ENCODE data around the gene ATP5F1E. TPM values are rescaled to one million over a fixed set of nuclear protein-coding genes. Genes with fewer than 3 reads are reported as not detected.
A peak's percentile ranks its signal among the peaks of the same experiment; 100 is the strongest.
"Not testable (repeated sequence)": the region's sequence is repeated elsewhere in the genome, so short reads cannot be mapped to it uniquely, and the experiment has no call there.

The ATP5F1E gene
- total RNA-seq, 1 donor from 2014 or later: 38.4 TPM

GRCh38 chr20:58998656-58999055 lies 33.5 kb downstream of the ATP5F1E start:
- DNase-seq (ENCODE audit: low spot score) (peak; percentile 36), ATAC-seq (no peak)
- intact Hi-C loops (cut with DNase I): no loop called here

- ATAC-seq (no peak), DNase-seq (ENCODE audit: low spot score) (no peak)
- intact Hi-C loops (cut with DNase I): no loop called here
Observed at GRCh38 chr20:58997141-58997770, 34.9 kb downstream of the ATP5F1E start.

GRCh38 chr20:58996226-58996611 lies 35.9 kb downstream of the ATP5F1E start:
- ATAC-seq: no peak
- DNase-seq (ENCODE audit: low spot score): no peak
- intact Hi-C loops (cut with DNase I): no loop called here

- intact Hi-C loops (cut with DNase I): no loop called here
- DNase-seq (ENCODE audit: low spot score) (peak; percentile 23), ATAC-seq (no peak)
Observed at GRCh38 chr20:58995461-58996225, 36.5 kb downstream of the ATP5F1E start.

GRCh38 chr20:58994390-58995159 lies 37.6 kb downstream of the ATP5F1E start:
- DNase-seq (ENCODE audit: low spot score): peak; percentile 37
- no peak for ATAC-seq
- intact Hi-C loops (cut with DNase I): no loop called here

- peak; percentile 30 for DNase-seq (ENCODE audit: low spot score)
Observed at GRCh38 chr20:58993332-58994248, 38.5 kb downstream of the ATP5F1E start.

GRCh38 chr20:58992911-58993310 lies 39.2 kb downstream of the ATP5F1E start:
- no peak for ATAC-seq
- DNase-seq (ENCODE audit: low spot score): no peak
- intact Hi-C loops (cut with DNase I): no loop called here

More at GRCh38 chr20:58993332-58994248, 38.5 kb downstream of the ATP5F1E start:
- intact Hi-C loops (cut with DNase I): no loop called here
- ATAC-seq: no peak

- DNase-seq (ENCODE audit: low spot score) (no peak), ATAC-seq (no peak)
- intact Hi-C loops (cut with DNase I): no loop called here
Observed at GRCh38 chr20:58991715-58992114, 40.4 kb downstream of the ATP5F1E start.

GRCh38 chr20:58990651-58991445 lies 41.3 kb downstream of the ATP5F1E start:
- DNase-seq (ENCODE audit: low spot score) (no peak), ATAC-seq (no peak)
- intact Hi-C loops (cut with DNase I): no loop called here

GRCh38 chr20:58989196-58989595 lies 42.9 kb downstream of the ATP5F1E start:
- intact Hi-C loops (cut with DNase I): no loop called here
- ATAC-seq: no peak
- no peak for DNase-seq (ENCODE audit: low spot score)

GRCh38 chr20:58988565-58988882 lies 43.6 kb downstream of the ATP5F1E start:
- DNase-seq (ENCODE audit: low spot score): no peak
- intact Hi-C loops (cut with DNase I): no loop called here
- ATAC-seq: no peak

GRCh38 chr20:58987790-58988564 lies 44.2 kb downstream of the ATP5F1E start:
- no peak for DNase-seq (ENCODE audit: low spot score)
- intact Hi-C loops (cut with DNase I): no loop called here
- ATAC-seq: no peak

- intact Hi-C loops (cut with DNase I): no loop called here
- DNase-seq (ENCODE audit: low spot score) (no peak), ATAC-seq (no peak)
Observed at GRCh38 chr20:58986968-58987517, 45.1 kb downstream of the ATP5F1E start.

- no peak for ATAC-seq
- DNase-seq (ENCODE audit: low spot score): no peak
- intact Hi-C loops (cut with DNase I): no loop called here
Observed at GRCh38 chr20:58986286-58986967, 45.7 kb downstream of the ATP5F1E start.

GRCh38 chr20:58985656-58986055 lies 46.5 kb downstream of the ATP5F1E start:
- intact Hi-C loops (cut with DNase I): no loop called here
- peak; percentile 40 for ATAC-seq
- DNase-seq (ENCODE audit: low spot score): no peak

GRCh38 chr20:58984691-58985090 lies 47.4 kb downstream of the ATP5F1E start:
- ATAC-seq (no peak), DNase-seq (ENCODE audit: low spot score) (no peak)
- intact Hi-C loops (cut with DNase I): no loop called here

- ATAC-seq; intact Hi-C loops (cut with DNase I); DNase-seq (ENCODE audit: low spot score): not testable (repeated sequence)
Observed at GRCh38 chr20:58983115-58983468, 49.0 kb downstream of the ATP5F1E start.

All from sciatic nerve (tissue), 2 donors.